CD4-positive, alpha-beta T cell treated with Interleukin-4 for 4 hours (primary cell): ENCODE measurements around the gene RAB40C.

ENCODE experiments used
- DNase-seq: peaks from one replicate; pipeline ENCODE4 v3.0.0-alpha.2; 2020

Gene RAB40C

GRCh38 chr16:648781-649589 is 59.1 kb downstream of the RAB40C start, which contains the start of gene WDR90:
Gene WDR90, plus strand, starts transcription at chr16:649365. Its CDS starts 52 bp downstream, at chr16:649417.
- DNase-seq: peak; percentile 86

GRCh38 chr16:649631-650030 is 59.8 kb downstream of the RAB40C start:
- DNase-seq: no peak

GRCh38 chr16:651844-652243 is 62.0 kb downstream of the RAB40C start:
- no peak for DNase-seq

GRCh38 chr16:652454-653305 is 62.8 kb downstream of the RAB40C start:
- DNase-seq: no peak

GRCh38 chr16:654034-654433 is 64.2 kb downstream of the RAB40C start:
- no peak for DNase-seq

- no peak for DNase-seq
Measured at GRCh38 chr16:657487-657886, 67.6 kb downstream of the RAB40C start.

- DNase-seq: no peak
Measured at GRCh38 chr16:658679-659571, 69.1 kb downstream of the RAB40C start.

GRCh38 chr16:659618-660017 is 69.8 kb downstream of the RAB40C start:
- DNase-seq: no peak

GRCh38 chr16:660132-660458 is 70.2 kb downstream of the RAB40C start:
- DNase-seq: no peak

GRCh38 chr16:660459-661183 is 70.8 kb downstream of the RAB40C start:
- peak; percentile 41 for DNase-seq

GRCh38 chr16:661184-661821 is 71.4 kb downstream of the RAB40C start:
- no peak for DNase-seq

- DNase-seq: no peak
Measured at GRCh38 chr16:662095-662494, 72.2 kb downstream of the RAB40C start.

GRCh38 chr16:662597-662996 is 72.7 kb downstream of the RAB40C start:
- no peak for DNase-seq

- DNase-seq: no peak
Measured at GRCh38 chr16:666572-666971, 76.7 kb downstream of the RAB40C start.

GRCh38 chr16:667113-667779 is 77.4 kb downstream of the RAB40C start:
- no peak for DNase-seq

GRCh38 chr16:667780-668518 is 78.1 kb downstream of the RAB40C start, which contains the start of gene RHOT2:
Gene RHOT2, plus strand, starts transcription at chr16:668132. Its CDS starts 68 bp downstream, at chr16:668200.
- DNase-seq: peak; percentile 91

GRCh38 chr16:668519-669171 is 78.8 kb downstream of the RAB40C start:
- DNase-seq: no peak

GRCh38 chr16:669666-670065 is 79.8 kb downstream of the RAB40C start:
- DNase-seq: no peak

GRCh38 chr16:670485-671352 is 80.9 kb downstream of the RAB40C start:
- DNase-seq: no peak
